ENCODE data around the gene TMEM223.
"Not testable (repeated sequence)": the region's sequence is repeated elsewhere in the genome, so short reads cannot be mapped to it uniquely, and the experiment has no call there.

TMEM223 gene

DNA sequence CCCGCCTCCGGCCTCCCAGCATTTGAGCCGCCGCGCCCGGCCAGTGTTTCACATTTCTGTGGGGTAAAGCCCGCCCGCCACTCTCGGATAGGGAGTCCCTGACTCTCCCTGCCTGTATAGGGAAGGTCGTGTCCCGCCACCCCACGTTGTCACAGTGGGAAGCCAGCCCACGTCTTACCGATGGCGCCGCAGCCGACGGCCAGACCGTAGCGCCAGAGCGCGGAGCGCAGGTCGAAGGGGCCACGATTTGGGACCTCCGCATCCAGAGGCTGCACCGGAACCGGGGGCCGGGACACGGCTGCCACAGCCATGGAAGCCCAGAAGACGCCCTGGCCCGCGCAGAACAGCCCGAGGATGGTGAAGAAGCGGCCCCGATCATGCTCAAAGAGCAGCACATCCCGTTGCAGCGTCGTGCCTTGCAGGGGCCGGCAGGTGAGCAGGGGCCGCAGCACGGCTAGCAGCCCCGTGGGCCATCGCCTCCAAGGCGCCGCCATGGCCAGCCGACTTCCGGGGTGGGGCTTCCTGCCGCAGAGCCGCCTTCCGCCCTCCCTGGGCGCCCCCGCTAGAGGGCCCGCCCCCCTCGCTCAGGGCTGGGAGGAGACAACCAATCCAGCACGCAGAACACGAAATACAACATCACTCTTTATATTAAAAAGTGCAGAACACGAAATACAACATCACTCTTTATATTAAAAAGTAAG is at the start of gene TMEM223:
TSS of gene TMEM223 (minus strand) at position 506 of the 701 bp plus-strand sequence. CDS start at position 494, 12 bp downstream.
- peak; percentile 77 for DNase-seq

- DNase-seq, result peak; percentile 43
Observed at GRCh38 chr11:62840721-62841360, 49.0 kb upstream of the TMEM223 start.

GRCh38 chr11:62839050-62839945 is 47.5 kb upstream of the TMEM223 start, which contains the start of gene WDR74:
Gene WDR74 (minus strand): TSS chr11:62839590. CDS start chr11:62839570, 20 bp downstream.
- peak; percentile 81 for DNase-seq

DNA sequence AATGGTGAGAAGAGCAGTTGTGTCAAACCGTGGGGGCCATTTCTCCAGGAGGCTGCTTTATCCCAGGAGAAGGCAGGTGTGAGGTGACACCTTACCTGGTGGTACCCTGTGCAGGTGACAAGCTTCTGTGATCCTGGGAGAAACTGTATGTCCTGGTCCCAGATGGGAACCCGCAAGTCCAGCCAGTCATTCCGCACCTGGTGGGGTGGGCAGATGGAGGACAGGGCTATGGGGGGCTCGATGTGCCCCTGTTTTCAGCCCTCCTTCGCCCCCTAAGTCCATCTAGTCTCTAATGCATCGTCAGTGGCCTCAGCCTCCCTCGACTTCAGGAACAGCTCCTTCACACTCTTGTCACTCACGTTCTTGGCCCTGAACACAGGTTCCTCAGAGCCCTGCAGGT is 43.5 kb upstream of the TMEM223 start:
- no peak for DNase-seq

GRCh38 chr11:62832336-62833234 is 40.8 kb upstream of the TMEM223 start, which contains the start of gene TEX54:
Gene TEX54 (minus strand): TSS chr11:62832841.
- DNase-seq, result no peak

GRCh38 chr11:62831520-62832335 is 39.9 kb upstream of the TMEM223 start, which contains the start of gene STX5:
Gene STX5 (minus strand): TSS chr11:62832051. CDS start chr11:62831243, 808 bp downstream.
- peak; percentile 98 for DNase-seq

DNA sequence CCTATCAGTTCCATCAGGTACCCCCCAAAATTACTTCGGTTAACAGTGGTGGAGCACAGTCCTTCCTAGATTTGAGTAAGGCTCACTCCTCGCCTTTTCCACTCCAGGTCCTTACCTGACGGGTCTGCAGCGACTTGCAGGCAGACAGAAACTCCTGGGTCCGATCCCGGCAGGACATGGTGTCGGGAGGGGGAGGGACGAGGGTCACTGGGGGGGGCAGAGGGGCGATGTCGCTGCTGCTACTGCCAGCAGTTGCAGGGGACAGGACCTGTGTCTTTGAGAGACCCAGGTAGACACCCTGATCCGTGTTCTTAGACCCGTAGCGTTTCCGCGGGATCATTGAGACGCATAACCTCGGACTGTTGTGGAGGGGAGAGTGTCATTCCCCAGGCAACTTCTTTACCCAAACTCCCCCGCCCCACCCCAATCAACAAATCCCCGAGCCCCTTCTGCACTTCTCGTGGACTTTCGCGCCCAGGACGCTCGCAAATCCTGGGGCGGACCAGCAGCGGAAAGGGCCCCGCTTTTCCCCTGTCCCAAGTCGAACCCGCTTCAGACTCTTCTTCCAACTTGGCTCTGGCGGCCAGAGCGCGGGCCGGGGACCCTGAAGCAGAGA is 39.2 kb upstream of the TMEM223 start:
- DNase-seq, result peak; percentile 35

DNA sequence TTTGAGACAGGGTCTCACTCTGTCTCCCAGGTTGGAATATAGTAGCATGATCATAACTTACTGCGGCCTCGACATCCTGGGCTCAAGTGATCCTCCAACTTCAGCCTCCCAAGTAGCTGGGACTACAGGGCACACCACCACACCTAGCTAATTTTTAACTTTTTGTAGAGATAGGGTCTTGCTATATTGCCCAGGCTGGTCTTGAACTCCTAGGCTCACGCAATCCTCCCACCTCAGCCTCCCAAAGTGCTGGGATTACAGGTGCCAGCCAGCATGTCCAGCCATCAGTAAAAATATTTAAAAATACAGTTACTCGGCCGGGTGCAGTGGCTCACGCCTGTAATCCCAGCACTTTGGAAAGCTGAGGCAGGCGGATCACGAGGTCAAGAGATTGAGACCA is 36.3 kb upstream of the TMEM223 start:
- not testable (repeated sequence) for DNase-seq

DNA sequence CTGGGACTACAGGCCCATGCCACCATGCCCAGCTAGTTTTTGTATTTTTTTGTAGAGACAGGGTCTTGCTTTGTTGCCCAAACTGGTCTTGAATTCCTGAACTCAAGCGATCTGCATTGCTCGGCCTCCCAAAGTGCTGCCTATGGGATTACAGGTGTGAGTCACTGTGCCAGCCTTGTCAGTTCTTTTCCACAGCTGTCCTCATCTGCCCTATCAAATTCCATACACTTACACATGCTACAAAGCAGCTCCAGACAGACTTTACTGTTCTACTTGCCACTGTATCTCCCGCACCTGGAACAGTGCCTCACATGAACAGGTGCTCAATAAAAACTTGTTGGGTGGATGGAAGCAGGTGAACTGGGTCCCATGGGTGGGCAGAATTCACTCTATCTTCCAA is 31.9 kb upstream of the TMEM223 start:
- DNase-seq, result no peak

DNA sequence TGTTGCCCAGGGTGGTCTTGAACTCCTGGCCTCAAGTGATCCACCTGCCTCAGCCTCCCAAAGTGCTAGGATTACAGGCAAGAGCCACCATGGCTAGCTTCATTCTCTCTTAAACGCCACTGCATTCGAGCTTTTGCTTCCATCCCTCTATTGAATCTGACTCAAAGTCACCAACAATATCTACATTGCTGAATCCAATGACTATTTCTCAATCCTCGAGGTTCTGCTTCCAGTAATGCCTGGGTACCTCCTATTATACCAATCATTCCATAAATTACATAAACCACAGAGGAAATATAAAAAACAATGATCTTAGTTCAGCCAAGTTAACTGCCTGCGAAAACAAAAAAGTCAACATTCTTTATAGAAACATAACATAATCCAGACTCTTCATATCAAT is 25.3 kb upstream of the TMEM223 start:
- DNase-seq, result no peak

DNA sequence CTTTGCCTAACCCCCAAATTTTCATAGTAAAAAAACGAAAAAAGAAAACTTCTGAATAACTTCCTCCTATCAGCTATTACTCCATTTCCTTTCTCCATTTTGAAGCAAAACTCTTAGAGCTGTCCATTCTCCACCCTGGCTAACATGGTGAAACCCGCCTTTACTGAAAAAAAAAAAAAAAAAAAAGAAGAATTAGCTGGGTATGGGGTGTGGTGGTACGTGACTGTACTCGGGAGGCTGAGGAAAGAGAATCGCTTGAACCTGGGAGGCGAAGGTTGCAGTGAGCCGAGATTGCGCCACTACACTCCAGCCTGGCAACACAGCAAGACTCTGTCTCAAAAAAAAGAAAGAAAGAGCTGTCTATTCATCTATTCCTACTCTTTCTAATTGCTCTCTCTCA is 24.8 kb upstream of the TMEM223 start:
- no peak for DNase-seq

DNA sequence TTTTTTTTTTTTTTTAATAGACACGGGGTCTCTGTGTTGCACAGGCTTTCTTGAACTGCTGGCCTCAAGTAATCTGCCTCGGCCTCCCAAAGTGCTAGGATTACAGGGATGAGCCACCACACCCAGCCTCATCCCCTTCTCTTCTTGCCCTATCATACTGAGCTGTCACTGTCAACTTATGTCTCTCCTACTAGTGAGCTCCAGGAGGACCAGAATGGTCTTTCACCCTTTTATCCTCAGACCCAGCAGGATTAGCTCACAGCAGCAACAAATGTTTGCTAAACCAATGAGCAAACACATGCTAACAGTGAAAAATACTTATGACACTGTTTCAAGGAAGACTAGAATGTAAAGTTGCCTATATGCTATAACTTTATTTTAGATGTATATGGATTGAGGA is 19.9 kb upstream of the TMEM223 start:
- DNase-seq, result no peak

- DNase-seq, result no peak
Observed at GRCh38 chr11:62810748-62811147, 18.9 kb upstream of the TMEM223 start.

DNA sequence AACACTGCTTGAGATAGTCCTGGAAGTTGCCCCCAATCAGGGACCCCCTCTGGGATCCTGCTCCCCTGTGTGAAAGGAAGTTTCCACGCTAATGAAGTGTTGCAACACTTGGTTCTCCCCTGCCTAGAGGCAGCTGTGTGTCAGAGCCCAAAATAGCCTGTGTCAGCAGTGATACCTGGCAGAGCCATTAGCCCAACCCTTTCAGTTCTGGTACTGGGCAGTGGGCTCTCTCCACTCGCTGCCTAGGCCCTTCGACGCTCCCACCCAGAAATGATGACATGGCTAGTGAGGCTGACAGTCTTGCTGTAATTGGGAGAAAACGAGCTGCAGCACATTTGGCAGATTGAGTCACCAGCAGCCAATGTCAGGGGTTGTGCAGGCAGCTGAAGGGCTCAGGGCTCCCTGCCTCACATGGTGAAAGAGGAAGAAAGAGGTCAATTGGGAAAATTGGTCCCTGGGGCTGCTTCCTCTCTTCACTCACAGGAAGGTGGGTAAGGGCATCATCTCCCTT is 14.9 kb upstream of the TMEM223 start:
- no peak for DNase-seq

GRCh38 chr11:62805961-62806441 is 14.2 kb upstream of the TMEM223 start:
- no peak for DNase-seq

- peak; percentile 92 for DNase-seq
Observed at GRCh38 chr11:62805076-62805892, 13.5 kb upstream of the TMEM223 start, which contains the start of gene NXF1. Gene NXF1 (minus strand): TSS chr11:62805440. CDS start chr11:62805356, 84 bp downstream.

GRCh38 chr11:62804310-62805075 is 12.7 kb upstream of the TMEM223 start:
- DNase-seq, result no peak

DNA sequence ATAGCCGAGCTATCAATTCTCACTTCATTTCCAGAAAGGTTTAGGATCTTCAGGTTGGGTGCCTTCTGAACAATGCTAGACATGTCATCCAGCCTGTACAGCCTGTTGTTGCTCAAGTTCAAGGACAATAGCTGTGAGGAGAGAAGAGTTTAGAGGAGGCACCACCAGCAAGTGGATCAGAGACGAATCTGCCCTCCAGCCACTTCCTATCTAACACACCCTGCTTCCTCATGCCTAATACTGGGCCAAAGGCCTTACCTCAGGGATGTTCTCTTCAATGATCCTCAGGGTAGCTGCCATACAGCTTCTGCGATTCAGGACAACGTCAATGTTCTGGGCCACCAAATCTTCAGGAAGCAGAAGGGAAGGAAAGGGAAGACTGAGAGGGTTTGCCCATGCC is 9.3 kb upstream of the TMEM223 start:
- DNase-seq, result no peak

GRCh38 chr11:62799486-62799885 is 7.7 kb upstream of the TMEM223 start:
- DNase-seq, result no peak
